ENCODE results near the gene B4GALT1.
A peak's percentile ranks its signal among the peaks of the same experiment; 100 is the strongest.

B4GALT1 gene, protein sequence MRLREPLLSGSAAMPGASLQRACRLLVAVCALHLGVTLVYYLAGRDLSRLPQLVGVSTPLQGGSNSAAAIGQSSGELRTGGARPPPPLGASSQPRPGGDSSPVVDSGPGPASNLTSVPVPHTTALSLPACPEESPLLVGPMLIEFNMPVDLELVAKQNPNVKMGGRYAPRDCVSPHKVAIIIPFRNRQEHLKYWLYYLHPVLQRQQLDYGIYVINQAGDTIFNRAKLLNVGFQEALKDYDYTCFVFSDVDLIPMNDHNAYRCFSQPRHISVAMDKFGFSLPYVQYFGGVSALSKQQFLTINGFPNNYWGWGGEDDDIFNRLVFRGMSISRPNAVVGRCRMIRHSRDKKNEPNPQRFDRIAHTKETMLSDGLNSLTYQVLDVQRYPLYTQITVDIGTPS

DNA sequence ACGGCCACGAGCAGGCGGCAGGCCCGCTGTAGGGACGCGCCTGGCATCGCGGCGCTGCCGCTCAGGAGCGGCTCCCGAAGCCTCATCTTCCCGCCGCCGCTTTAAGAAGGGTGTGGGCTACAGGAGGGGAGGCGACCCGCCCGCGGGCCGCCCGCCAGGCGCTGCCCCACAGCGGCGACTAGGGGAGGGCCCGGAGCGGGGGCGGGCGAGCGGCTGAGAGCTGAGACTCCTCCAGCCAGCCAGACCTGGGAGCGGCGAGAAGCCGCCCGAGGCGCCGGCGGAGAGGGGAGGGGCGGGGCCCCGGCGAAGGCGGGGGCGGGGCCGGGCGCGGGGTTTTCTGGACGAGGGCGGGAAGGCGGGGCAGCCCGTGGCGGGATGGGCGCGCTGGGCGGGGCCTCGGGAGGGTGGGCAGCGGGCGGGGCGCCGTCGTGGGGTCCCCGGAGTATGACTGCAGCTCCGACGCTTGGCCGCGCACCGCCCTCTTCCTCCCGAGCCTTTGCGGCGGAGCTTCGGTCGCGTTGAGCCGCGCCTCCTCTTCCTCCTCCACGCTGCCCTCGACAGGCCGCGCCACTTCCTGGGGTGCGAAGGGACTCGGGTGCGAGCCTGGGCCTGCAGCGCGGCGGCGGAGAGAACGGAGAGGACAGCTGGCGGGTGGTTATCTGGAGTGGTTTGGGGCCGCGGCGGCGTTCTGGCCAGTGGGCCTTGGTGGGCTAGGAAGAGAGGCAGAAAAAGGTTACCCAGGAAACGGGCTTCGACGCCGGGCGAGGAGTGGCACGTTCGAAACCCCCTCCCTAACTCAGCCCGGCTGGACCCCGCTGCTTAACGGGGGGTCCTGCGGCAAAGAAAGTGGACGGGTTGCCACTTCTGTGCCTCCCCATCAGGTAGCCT is at the start of gene B4GALT1:
TSS of gene B4GALT1 (minus strand) at position 253 of the 888 bp plus-strand sequence. CDS start at position 86, 167 bp downstream.
- Histone ChIP-seq H3K27ac (peak within 1 kb of the TSS; percentile 81 to 99 (median 96)), H3K4me3 (peak within 1 kb of the TSS; percentile 55 to 92 (median 84))

DNA sequence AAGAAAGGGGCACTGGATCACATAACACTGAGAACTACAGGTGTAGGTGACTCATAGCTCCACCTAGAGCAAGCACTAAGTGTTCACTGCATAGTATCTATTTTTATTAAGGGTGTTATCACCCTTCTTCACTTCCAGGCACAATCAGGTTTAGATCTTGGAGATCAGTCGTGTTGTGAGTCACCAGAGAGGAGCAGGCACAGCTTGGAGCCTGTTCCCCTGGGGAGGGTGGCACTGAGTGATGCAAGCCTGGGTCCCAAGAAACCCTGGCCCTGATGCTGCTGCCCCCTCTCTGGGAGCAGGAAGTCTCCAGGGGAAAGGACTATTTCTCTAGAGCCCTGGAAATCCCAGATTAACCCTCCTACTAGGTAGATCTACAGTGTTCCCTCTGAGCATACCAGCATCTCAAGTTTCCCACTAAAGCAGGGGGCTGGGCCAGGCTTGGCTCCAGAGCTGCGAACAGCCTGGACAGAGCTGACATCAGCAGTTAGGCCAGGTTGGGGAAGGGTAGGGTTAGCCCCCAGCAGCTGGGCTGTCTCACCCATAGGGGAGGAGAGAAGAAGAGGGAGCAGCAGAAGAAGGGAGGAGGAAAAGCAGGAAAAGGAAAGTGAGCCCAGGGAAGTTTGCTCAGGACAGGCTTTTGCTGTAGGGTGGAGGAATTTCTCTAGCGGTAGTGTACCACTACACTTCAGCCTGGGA is 44.7 kb upstream of the B4GALT1 start:
- Histone ChIP-seq H3K4me3 (no peak overlapping the region), H3K27ac (no peak overlapping the region)

DNA sequence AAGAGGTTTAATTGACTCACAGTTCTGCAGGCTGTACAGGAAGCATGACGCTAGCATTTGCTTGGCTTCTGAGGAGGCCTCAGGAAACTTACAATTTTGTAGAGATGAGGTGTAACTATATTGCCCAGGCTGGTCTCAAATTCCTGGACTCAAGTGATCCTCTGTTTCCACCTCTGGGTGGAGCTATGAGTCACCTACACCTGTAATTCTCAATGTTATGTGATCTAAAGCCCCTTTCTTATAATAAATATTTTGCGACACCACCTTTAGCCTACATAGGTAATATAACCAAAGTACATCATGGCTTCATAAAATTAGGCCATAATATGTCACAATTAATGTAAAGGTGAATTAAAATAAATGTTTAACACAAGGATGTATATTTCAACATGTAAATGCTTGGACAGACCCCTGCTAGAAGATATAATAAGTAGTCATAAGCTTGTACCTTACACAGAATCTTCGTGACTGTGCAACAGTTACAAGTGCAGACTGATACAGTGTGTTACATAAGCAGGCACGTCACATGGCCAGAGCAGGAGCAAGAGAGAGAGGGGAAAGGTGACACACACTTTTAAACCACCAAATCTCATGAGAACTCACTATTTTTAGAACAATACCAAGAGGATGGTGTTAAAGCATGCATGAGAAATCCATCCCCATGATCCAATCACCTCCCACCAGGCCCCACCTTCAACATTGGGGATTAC is 43.0 kb upstream of the B4GALT1 start:
- Histone ChIP-seq H3K27ac (no peak overlapping the region), H3K4me3 (no peak overlapping the region)

DNA sequence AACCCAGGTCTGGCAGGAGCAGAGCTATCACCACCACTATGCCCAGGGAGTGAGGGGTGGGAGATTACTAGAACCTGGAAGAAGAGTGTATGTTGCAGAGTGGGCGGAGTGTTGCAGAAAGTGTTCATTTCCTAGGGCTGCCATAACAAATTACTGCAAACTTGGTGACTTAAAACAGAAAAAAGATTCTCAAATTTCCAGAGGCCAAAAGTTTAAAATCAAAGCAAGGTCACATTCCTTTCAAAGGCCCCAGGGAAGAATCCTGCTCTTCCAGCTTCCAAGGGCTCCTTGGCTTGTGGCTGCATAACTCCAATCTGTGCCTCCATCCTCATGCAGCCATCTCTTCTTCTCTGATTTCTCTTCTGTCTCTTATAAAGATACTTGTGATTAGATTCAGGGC is 42.3 kb upstream of the B4GALT1 start:
- Histone ChIP-seq H3K4me3 (no peak overlapping the region), H3K27ac (no peak overlapping the region)

DNA sequence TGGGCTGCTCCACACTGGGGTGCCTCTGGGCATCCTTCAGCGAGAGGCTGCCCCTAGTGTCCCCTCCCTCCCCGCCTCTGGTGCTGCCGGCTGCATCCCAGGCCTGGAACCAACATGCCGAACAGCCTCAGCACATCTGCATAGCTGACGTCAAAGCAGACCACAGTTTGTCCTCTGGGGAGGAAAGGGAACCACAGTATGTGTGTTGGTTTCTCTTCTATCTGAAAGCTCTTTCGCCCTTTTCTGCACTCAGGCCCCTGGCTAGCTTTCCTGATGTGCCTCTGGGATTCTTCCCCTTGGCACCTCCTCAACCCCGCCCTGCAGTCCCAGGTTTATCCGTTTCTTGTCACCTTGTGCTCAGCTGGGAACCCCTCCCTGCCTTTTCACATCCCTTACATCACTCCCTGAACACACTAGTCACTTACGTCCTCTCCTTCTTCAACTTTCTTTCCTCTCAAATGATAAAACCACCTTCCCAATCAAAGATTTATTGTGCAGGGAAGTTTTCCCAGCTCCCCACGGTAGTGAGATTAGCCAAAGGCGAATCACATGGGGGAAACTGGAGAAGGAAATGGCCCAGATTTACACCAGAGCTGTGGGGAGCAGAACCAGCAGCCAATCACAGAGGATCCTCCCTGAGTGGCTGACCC is 35.5 kb upstream of the B4GALT1 start:
- no peak overlapping the region for H3K4me3 ChIP-seq
- H3K27ac ChIP-seq: peak overlapping the region in 10 of 21 experiments; percentile 5 to 64 (median 28)

DNA sequence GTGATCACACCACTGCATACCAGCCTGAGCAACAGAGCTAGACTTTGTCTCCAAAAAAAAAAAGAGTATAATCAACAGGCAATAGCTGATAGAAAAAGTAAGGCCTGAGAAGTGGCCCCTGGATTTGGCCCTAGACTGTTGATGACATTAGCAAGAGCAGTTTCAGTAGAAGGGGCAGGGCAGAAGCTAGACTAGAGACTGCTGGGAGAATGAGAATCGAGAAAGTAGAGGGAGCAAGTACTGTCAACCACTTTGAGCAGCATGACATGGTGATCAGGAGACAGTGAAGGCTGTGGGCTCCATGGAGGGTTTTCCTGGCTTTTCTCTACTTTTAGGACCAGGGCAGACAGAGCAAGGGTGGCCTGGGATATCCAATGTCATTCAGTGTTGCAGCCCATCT is 34.9 kb upstream of the B4GALT1 start:
- Histone ChIP-seq H3K4me3 (no peak overlapping the region), H3K27ac (peak overlapping the region in 5 of 21 experiments; percentile 5 to 64 (median 45))

DNA sequence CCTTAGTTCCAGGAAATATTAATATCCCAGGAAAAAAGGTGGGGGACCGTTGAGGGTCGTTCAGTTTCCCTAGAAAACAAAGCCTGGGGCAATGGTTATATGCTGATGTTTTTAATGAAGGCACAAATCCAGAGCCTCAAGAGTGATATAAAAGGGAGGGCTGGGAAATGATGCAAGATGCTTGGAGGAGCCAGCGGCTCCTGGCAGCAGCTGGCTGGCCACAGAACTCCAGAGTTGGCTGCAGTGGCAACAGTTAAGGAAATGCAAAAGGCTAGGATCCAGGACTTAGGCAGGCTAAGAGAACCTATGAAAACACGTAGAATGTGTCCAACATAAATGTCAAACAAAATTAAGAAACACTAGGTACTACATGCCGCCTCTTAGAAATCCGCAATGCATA is 31.0 kb upstream of the B4GALT1 start:
- Histone ChIP-seq H3K4me3 (no peak overlapping the region), H3K27ac (peak overlapping the region in 6 of 21 experiments; percentile 6 to 67 (median 43))

DNA sequence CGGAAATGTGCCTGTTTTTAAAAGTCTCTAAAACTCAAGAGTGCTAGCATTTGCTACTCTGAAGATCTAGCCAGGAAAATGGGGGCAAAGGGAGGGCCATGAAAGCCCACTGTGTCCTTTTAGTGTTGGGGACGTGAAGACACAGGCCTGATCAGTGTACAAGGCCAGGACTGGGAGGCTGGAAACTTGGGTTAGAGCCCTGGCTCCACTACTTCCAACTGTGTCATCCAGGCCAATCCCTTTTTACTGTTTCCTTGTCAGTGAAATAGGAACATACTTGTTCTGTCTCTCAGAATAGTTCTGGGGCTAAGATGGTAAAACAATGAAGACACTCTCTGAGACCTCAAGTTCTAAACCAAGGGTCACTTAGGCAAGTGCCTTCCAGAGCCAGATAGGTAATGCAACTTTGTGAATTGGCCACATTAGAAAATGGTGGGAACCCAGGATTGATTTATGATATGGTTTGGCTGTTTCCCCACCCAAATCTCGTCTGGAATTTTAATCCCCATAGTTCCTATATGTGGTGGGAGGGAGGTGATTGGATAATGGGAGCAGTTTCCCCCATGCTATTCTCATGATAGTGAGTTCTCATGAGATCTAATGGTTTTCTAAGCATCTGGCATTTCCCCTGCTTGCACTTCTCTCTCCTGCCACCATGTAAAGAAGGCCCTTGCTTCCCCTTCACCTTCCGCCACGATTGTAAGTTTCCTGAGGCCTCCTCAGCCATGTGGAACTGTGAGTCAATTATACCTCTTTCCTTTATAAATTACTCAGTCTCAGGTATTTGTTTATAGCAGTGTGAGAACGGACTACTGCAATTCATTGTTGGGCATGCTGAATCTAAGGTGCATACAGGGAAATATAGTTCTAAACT is 30.4 kb upstream of the B4GALT1 start:
- H3K4me3 ChIP-seq: no peak overlapping the region
- peak overlapping the region in 9 of 21 experiments; percentile 1 to 72 (median 39) for H3K27ac ChIP-seq

DNA sequence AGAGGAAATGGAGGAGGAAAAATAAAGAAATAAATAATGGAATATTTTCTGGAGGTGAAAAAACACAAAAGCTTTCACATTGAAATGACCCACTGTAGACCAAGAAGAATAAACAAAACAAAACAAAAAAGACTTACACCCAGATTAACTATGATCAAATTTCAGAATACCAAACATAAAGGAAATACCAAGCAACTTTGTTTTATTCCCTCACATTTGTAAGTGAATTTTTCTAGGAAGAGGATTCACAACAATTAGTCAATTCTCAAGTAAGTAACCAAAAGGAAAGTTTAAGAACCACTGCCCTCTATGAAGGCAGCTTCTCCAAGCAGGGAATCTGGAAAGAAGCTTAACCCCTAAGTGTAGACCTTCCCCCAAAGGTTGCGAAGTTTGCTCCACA is 29.6 kb upstream of the B4GALT1 start:
- H3K27ac ChIP-seq: peak overlapping the region in 6 of 21 experiments; percentile 11 to 72 (median 48)
- H3K4me3 ChIP-seq: no peak overlapping the region

DNA sequence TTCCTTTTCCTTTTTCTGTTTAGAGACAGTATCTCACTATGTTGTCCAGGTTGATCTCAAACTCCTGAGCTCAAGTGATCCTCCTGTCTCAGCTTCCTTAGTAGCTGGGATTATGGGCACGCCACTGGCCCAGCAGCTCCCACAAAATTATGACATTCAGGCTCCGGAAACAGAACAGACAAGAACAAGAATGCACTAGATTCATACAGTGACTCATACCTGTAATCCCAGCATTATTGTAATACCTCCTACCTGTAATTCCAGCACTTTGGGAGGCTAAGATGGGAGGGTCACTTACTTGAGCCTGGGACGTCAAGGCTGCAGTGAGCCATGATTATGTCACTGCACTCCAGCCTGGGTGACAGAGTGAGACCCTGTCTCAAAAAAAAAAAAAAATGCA is 26.7 kb upstream of the B4GALT1 start:
- H3K4me3 ChIP-seq: no peak overlapping the region
- H3K27ac ChIP-seq: peak overlapping the region in 2 of 21 experiments; percentile 4 to 34

DNA sequence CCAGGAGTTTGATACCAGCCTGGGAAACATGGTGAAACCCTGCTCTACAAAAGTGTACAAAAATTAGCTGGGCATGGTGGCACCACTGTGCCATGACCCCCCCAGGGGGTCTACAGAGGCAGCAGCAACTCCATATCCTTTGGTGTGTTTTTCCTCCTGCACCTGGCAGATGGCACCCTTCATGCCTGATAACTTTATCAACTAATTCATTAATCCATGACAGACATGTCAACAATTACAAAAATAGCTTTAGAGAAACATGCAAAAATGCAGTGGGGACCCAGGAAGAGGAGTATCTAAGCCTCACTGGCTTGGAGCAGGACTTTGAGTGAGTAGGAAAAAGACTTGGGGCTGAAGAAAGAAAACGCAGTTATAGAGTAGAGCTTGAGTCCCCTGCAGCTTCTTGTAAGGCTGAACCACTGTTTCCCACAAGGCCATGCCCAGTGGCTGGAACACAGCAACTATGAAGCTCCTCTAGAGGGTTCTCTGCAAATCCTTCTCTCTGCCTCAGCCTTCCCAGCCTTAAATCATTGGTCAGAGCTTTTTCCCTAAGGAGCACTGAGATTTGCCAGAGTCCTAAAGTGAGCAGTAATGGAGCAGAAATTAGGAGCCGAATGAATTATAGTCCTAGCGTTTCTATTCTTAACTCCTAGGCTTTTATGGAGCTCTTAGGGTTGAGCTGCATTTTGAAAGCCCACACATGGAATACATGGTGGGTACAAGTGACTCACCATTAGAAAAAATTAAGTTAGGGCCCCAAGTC is 25.5 kb upstream of the B4GALT1 start:
- no peak overlapping the region for H3K4me3 ChIP-seq
- H3K27ac ChIP-seq: peak overlapping the region in 3 of 21 experiments; percentile 25 to 49 (median 25)

DNA sequence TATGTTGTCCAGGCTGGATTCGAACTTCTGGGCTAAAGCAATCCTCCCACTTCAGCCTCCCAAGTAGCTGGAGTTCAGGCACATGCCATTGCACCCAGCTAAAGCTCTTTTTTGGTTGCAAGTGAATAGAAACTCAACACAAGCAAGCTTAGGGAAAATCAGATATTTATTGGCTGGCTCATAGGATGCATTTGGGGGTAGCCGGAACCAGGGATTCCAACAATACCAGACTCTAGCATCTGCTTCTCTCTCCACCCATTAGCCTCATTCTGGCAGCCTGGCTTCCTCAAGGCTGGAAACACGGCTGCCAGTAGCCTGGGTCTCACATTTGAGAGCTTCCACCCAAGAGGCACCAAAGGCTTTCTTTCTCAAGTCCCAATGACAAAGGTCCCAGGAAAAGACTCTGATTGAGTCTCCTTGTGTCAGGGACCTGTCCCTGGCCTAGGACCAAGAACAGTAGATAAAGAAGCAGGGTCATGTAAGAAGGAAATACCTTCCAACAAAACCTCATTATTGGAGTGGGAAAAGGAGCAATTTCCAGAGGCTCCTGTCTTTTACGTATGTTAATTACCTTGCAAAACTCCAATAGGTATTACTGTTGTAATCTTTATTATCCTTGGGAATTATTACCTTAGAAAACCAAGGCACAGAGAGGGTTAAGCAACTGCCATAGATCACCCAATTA is 23.0 kb upstream of the B4GALT1 start:
- Histone ChIP-seq H3K4me3 (no peak overlapping the region), H3K27ac (no peak overlapping the region)

DNA sequence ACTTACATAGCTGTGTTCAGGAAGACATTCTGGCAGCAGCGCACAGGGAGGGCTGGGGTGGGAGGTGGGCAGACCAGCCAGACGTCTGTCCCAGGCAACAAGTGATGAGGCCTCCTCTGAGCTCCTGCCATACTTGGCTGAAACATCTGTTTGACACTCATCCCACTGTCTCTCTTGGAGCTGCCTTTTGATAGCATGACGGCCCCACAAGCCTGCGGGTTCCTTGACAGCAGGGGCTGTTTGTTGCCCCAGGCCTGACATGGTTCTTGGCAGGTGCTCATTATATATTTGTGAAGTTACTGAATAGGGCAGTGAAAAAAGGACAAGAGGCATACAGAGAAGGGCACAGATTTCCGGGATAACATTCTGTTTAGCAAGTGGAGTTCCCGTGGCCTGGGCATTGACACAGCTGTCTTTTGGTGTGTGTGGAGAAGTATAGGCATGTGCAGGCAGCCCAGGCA is 22.2 kb upstream of the B4GALT1 start:
- Histone ChIP-seq H3K27ac (peak overlapping the region in 2 of 21 experiments; percentile 23 to 28), H3K4me3 (no peak overlapping the region)

DNA sequence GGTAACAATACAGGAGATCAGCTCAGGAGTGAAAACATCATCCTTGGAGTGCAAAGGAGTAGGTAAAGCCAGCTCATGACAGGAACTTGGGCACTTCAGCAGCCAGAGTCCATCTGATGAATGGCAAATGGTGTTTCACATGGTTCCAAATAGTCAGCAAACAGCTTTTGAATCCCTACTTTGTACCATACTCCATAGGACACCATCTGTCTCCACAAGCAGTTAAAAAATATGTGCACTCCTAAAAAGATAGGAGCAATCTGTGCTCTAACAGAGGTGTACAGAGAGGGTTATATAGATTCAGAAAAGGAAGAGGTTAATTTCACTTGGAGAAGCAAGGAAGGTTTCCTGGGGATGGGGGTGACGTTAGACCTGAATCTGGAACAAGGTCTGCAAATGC is 21.6 kb upstream of the B4GALT1 start:
- peak overlapping the region in 2 of 21 experiments; percentile 23 to 60 for H3K27ac ChIP-seq
- no peak overlapping the region for H3K4me3 ChIP-seq

DNA sequence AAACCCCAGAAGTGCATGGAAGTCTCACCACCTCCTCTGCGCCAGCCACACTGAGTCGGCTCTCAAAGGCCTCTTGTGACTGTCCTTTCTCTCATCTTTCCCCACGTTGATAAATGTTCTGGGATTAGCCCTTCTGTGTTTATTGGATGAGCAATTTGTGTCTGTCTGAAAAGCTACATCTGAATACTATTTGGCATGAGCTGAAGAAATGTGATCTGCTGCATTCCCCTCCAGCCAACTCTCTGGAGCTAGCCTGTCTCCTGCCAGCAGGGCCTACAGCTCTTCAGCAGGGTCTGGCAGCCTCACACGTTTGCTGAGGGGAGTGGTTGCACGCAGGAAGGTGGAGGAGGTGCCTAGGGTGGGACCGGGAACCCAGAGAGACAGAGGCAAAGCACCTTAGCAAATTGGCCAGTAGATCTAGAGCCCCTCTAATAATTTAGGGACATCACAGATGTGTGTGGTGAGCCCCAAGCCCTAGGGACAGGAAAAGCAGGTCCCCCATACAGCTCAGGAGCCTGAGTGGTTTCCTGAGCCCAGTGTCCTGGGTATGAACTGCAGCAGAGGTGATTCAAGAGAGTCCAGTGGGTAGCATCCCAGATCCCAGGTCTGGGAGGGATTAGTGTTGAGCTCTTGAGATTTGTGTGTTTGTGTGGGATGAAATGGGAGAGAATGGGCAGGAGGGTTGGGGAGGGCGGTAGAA is 20.5 kb upstream of the B4GALT1 start:
- H3K27ac ChIP-seq: peak overlapping the region in 15 of 21 experiments; percentile 8 to 76 (median 59)
- H3K4me3 ChIP-seq: no peak overlapping the region

Data from skin epidermis (tissue), 12 donors.